GM12878 (cell line): ENCODE results near the gene C1orf35. TPM values are rescaled to one million over a fixed set of nuclear protein-coding genes. Genes with fewer than 3 reads are reported as not detected.

Experiments
- DPF2 ChIP-seq: fragments of 450-650 bp; IDR thresholded peaks from 2 replicates; pipeline ENCODE4 v1.6.1; 2017; ENCODE audit warnings: mild to moderate bottlenecking
- ESRRA ChIP-seq: IDR thresholded peaks from 2 replicates; pipeline ENCODE4 v1.6.1; 2012; ENCODE audit warnings: mild to moderate bottlenecking, low read length, improper control_type of control experiment
- HDGF ChIP-seq: fragments of 450-650 bp; IDR thresholded peaks from 2 replicates; pipeline ENCODE4 v1.6.1; 2016; ENCODE audit warnings: antibody characterized with exemption
- MYB ChIP-seq: fragments of 150-350 bp; IDR thresholded peaks from 2 replicates; pipeline ENCODE4 v1.6.1; 2014; ENCODE audit warnings: mild to moderate bottlenecking, low read depth, low read length, borderline replicate concordance
- NFIC ChIP-seq: IDR thresholded peaks from 2 replicates; pipeline ENCODE4 v1.6.1; 2012; ENCODE audit warnings: low read depth, mild to moderate bottlenecking, inconsistent platforms, low read length, moderate library complexity
- RB1 ChIP-seq: fragments of 450-650 bp; formaldehyde crosslinking; IDR thresholded peaks from 2 replicates; pipeline ENCODE4 v1.6.1; 2017; ENCODE audit warnings: mild to moderate bottlenecking, borderline replicate concordance
- RBBP5 ChIP-seq: fragments of 200-600 bp; sonication (generic); conservative IDR thresholded peaks from 2 replicates; pipeline ENCODE4 v1.6.1; 2016
- STAT1 ChIP-seq: fragments of 450-650 bp; conservative IDR thresholded peaks from 2 replicates; pipeline ENCODE4 v1.6.1; 2014; ENCODE audit warnings: antibody characterized with exemption, mild to moderate bottlenecking
- TCF12 ChIP-seq: IDR thresholded peaks from 2 replicates; pipeline ENCODE4 v1.6.1; 2011; ENCODE audit warnings: low read depth, mild to moderate bottlenecking, low read length
- ZSCAN29 ChIP-seq: fragments of 450-650 bp; IDR thresholded peaks from 2 replicates; pipeline ENCODE4 v1.6.1; 2017; ENCODE audit warnings: mild to moderate bottlenecking, moderate library complexity
- polyA plus RNA-seq, 11 experiments: library from polyadenylated mRNA; depleted of rRNA in 4 of 11; unstranded in 6 of 11; stranded (reverse) in 5 of 11; fragments of >200 nt; fragmentation: Nextera tagmentation in 4 of 11; fragmentation: Illumina TruSeq in 1 of 11; extraction: Ambion mirVana in 4 of 11; extraction: Trizol in 1 of 11; gene quantifications; 1 replicate in 1 of 11; 2 replicates in 10 of 11; pipeline versions ENCODE4 v1.2.1 to v1.2.3, GENCODE V29; 2011 to 2016; ENCODE audit warnings: inconsistent platforms in 2 of 11, missing spikeins in 2 of 11, low read depth in 1 of 11
- total RNA-seq, 4 experiments: library from RNA; depleted of rRNA in 3 of 4; stranded (reverse); fragments of >200 nt in 3 of 4; fragmentation: Illumina TruSeq in 1 of 4; extraction: Trizol in 1 of 4; gene quantifications; 2 replicates each; pipeline versions ENCODE4 v1.2.1 to v1.2.3, GENCODE V29; 2013 to 2021
- TF ChIP-seq, protein P1 (sequence below): fragments of 450-650 bp; IDR thresholded peaks from 2 replicates; pipeline ENCODE4 v1.6.1; 2018; ENCODE audit warnings: mild to moderate bottlenecking, low read depth, moderate library complexity; ENCODE audit not compliant: partially characterized antibody
- TF ChIP-seq, protein P2 (sequence below): IDR thresholded peaks from 2 replicates; pipeline ENCODE4 v1.6.1; 2011; ENCODE audit warnings: low read depth, low read length, improper control_type of control experiment, borderline replicate concordance
- TF ChIP-seq, protein P3 (sequence below): IDR thresholded peaks from 2 replicates; pipeline ENCODE4 v1.6.1; 2011; ENCODE audit warnings: borderline replicate concordance, low read depth, mild to moderate bottlenecking, moderate library complexity, mixed read lengths, low read length; ENCODE audit not compliant: insufficient read depth; ENCODE audit errors: extremely low read length
- TF ChIP-seq, protein P4 (sequence below): IDR thresholded peaks from 2 replicates; pipeline ENCODE4 v1.6.1; 2012; ENCODE audit warnings: mild to moderate bottlenecking, low read depth, low read length
- TF ChIP-seq, protein P5 (sequence below): fragments of 450-650 bp; IDR thresholded peaks from 2 replicates; pipeline ENCODE4 v1.6.1; 2017; ENCODE audit warnings: mild to moderate bottlenecking
- TF ChIP-seq, protein P6 (sequence below): fragments of 450-650 bp; IDR thresholded peaks from 2 replicates; pipeline ENCODE4 v1.6.1; 2017; ENCODE audit warnings: borderline replicate concordance

The C1orf35 gene
- total and polyA plus RNA-seq, 10 of the 15 experiments (the other 5 are each of a cell fraction or from before 2014, with no cell fraction given): 2.5 to 27.0 (median 10.6) TPM

DNA sequence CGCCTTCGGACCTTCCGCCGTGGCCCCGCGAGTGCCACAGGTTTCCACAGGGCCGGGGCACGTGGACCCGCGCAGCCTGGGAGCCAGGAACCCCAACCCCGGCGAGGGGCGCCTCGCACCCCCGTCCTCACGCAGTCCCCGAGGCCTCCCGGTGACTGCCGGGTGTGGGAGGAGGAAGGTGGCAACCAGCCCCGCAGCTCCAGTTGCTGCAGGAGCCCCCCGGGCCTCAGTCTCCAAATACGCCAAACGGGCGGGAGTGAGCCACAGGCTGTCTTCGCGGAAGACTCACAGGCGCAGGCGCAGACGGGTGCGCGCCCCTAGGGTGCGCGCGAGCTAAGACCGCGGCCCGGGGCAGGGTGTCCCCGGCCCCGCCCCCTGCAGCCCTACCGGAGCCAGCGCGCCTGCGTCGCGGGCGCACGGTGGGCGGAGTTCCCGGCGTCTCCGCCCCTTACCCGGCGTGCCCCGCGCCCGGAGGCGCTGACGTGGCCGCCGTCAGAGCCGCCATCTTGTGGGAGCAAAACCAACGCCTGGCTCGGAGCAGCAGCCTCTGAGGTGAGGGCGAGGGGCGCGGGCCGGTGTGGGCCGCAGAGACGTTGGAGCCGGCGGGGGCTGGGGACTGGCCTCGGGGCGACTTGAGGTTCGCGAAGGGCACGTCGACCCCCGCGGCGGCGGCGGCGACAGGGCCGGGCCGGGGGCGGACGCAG is 20.8 kb downstream of the C1orf35 start, which contains the start of gene ARF1 (continued):
- TF ChIP-seq, protein P1, sequence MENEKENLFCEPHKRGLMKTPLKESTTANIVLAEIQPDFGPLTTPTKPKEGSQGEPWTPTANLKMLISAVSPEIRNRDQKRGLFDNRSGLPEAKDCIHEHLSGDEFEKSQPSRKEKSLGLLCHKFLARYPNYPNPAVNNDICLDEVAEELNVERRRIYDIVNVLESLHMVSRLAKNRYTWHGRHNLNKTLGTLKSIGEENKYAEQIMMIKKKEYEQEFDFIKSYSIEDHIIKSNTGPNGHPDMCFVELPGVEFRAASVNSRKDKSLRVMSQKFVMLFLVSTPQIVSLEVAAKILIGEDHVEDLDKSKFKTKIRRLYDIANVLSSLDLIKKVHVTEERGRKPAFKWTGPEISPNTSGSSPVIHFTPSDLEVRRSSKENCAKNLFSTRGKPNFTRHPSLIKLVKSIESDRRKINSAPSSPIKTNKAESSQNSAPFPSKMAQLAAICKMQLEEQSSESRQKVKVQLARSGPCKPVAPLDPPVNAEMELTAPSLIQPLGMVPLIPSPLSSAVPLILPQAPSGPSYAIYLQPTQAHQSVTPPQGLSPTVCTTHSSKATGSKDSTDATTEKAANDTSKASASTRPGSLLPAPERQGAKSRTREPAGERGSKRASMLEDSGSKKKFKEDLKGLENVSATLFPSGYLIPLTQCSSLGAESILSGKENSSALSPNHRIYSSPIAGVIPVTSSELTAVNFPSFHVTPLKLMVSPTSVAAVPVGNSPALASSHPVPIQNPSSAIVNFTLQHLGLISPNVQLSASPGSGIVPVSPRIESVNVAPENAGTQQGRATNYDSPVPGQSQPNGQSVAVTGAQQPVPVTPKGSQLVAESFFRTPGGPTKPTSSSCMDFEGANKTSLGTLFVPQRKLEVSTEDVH: no peak
- TF ChIP-seq, protein P2, sequence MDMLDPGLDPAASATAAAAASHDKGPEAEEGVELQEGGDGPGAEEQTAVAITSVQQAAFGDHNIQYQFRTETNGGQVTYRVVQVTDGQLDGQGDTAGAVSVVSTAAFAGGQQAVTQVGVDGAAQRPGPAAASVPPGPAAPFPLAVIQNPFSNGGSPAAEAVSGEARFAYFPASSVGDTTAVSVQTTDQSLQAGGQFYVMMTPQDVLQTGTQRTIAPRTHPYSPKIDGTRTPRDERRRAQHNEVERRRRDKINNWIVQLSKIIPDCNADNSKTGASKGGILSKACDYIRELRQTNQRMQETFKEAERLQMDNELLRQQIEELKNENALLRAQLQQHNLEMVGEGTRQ: no peak
- TF ChIP-seq, protein P3, sequence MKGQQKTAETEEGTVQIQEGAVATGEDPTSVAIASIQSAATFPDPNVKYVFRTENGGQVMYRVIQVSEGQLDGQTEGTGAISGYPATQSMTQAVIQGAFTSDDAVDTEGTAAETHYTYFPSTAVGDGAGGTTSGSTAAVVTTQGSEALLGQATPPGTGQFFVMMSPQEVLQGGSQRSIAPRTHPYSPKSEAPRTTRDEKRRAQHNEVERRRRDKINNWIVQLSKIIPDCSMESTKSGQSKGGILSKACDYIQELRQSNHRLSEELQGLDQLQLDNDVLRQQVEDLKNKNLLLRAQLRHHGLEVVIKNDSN: no peak
- TF ChIP-seq ZSCAN29: no peak
- no peak for TF ChIP-seq MYB
- TF ChIP-seq, protein P4, sequence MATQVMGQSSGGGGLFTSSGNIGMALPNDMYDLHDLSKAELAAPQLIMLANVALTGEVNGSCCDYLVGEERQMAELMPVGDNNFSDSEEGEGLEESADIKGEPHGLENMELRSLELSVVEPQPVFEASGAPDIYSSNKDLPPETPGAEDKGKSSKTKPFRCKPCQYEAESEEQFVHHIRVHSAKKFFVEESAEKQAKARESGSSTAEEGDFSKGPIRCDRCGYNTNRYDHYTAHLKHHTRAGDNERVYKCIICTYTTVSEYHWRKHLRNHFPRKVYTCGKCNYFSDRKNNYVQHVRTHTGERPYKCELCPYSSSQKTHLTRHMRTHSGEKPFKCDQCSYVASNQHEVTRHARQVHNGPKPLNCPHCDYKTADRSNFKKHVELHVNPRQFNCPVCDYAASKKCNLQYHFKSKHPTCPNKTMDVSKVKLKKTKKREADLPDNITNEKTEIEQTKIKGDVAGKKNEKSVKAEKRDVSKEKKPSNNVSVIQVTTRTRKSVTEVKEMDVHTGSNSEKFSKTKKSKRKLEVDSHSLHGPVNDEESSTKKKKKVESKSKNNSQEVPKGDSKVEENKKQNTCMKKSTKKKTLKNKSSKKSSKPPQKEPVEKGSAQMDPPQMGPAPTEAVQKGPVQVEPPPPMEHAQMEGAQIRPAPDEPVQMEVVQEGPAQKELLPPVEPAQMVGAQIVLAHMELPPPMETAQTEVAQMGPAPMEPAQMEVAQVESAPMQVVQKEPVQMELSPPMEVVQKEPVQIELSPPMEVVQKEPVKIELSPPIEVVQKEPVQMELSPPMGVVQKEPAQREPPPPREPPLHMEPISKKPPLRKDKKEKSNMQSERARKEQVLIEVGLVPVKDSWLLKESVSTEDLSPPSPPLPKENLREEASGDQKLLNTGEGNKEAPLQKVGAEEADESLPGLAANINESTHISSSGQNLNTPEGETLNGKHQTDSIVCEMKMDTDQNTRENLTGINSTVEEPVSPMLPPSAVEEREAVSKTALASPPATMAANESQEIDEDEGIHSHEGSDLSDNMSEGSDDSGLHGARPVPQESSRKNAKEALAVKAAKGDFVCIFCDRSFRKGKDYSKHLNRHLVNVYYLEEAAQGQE: no peak
- TF ChIP-seq, protein P5, sequence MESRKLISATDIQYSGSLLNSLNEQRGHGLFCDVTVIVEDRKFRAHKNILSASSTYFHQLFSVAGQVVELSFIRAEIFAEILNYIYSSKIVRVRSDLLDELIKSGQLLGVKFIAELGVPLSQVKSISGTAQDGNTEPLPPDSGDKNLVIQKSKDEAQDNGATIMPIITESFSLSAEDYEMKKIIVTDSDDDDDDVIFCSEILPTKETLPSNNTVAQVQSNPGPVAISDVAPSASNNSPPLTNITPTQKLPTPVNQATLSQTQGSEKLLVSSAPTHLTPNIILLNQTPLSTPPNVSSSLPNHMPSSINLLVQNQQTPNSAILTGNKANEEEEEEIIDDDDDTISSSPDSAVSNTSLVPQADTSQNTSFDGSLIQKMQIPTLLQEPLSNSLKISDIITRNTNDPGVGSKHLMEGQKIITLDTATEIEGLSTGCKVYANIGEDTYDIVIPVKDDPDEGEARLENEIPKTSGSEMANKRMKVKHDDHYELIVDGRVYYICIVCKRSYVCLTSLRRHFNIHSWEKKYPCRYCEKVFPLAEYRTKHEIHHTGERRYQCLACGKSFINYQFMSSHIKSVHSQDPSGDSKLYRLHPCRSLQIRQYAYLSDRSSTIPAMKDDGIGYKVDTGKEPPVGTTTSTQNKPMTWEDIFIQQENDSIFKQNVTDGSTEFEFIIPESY: no peak
- TF ChIP-seq RB1: no peak; the same call in 1 of the 2 replicates
- TF ChIP-seq TCF12: no peak
- TF ChIP-seq HDGF: no peak
- peak; percentile 49; the same call in 1 of the 2 replicates for TF ChIP-seq DPF2
- TF ChIP-seq, protein P6, sequence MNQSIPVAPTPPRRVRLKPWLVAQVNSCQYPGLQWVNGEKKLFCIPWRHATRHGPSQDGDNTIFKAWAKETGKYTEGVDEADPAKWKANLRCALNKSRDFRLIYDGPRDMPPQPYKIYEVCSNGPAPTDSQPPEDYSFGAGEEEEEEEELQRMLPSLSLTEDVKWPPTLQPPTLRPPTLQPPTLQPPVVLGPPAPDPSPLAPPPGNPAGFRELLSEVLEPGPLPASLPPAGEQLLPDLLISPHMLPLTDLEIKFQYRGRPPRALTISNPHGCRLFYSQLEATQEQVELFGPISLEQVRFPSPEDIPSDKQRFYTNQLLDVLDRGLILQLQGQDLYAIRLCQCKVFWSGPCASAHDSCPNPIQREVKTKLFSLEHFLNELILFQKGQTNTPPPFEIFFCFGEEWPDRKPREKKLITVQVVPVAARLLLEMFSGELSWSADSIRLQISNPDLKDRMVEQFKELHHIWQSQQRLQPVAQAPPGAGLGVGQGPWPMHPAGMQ: no peak
- TF ChIP-seq RBBP5: no peak
- no peak for TF ChIP-seq ESRRA
- TF ChIP-seq NFIC: no peak
- TF ChIP-seq STAT1: 0 out of 2 replicates have a peak, but pooled peaks have one; percentile 61
